ENCODE measurements around the gene CPNE1. TPM values are rescaled to one million over a fixed set of nuclear protein-coding genes. Genes with fewer than 3 reads are reported as not detected.

Gene CPNE1
- total RNA-seq, 1 experiment from 2014 or later: 333 TPM

- TF ChIP-seq, protein P1, sequence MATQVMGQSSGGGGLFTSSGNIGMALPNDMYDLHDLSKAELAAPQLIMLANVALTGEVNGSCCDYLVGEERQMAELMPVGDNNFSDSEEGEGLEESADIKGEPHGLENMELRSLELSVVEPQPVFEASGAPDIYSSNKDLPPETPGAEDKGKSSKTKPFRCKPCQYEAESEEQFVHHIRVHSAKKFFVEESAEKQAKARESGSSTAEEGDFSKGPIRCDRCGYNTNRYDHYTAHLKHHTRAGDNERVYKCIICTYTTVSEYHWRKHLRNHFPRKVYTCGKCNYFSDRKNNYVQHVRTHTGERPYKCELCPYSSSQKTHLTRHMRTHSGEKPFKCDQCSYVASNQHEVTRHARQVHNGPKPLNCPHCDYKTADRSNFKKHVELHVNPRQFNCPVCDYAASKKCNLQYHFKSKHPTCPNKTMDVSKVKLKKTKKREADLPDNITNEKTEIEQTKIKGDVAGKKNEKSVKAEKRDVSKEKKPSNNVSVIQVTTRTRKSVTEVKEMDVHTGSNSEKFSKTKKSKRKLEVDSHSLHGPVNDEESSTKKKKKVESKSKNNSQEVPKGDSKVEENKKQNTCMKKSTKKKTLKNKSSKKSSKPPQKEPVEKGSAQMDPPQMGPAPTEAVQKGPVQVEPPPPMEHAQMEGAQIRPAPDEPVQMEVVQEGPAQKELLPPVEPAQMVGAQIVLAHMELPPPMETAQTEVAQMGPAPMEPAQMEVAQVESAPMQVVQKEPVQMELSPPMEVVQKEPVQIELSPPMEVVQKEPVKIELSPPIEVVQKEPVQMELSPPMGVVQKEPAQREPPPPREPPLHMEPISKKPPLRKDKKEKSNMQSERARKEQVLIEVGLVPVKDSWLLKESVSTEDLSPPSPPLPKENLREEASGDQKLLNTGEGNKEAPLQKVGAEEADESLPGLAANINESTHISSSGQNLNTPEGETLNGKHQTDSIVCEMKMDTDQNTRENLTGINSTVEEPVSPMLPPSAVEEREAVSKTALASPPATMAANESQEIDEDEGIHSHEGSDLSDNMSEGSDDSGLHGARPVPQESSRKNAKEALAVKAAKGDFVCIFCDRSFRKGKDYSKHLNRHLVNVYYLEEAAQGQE (IDR thresholded peaks at IDR 0.05; ENCODE audit: low read depth): no peak
- no peak for TF ChIP-seq SRF (IDR thresholded peaks at IDR 0.05; ENCODE audit: low read depth)
- no peak for TF ChIP-seq RAD21 (IDR thresholded peaks at IDR 0.05; ENCODE audit: low read depth)
Observed at GRCh38 chr20:35661053-35661452, 3.6 kb downstream of the CPNE1 start (continued).

DNA sequence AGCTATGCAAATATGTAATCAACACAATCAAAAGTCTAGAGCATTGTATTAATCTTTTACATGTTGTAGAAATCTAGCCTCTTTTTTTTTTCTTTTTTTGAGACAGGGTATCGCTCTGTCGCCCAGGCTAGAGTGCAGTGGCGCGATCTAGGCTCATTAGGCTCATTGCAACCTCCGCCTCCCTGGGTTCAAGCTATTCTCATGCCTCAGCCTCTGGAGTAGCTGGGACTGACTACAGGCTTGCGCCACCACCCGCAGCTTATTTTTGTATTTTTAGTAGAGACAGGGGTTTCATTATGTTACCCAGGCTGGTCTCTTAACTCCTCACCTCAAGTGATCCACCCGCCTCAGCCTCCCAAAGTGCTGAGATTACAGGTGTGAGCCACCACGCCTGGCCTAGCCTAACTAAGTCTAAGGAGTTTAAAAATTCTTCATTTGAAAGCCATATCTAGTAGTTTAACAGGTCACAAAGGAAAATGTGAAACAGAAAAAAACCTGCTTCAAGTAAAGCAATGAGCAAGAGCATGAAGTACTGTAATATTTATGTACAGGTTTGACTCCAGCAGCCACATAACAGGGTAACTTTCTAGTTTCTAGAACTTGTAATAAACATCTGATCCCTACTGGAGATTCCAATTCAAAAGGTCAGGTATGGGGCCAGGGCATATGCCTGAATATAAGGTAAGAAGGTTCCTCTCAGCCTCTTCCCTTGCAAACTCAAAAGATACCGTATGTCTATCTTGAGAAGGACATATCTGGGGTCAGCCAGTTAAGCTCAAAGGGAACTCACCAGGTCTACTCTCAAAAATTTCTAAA, 4.4 kb downstream of the CPNE1 start:
- H3K4me3 ChIP-seq (replicated peaks in 1 of 2; ENCODE audit: low read depth in 1 of 2, low read length in 2 of 2): no peak overlapping the region
- peak overlapping the region; percentile 80; the same call in 1 of the 2 replicates for H3K4me2 ChIP-seq (ENCODE audit: low read length)
- no TSS peak for BruUV-seq (replicated peaks)
- TF ChIP-seq FOSL1 (IDR thresholded peaks at IDR 0.05; ENCODE audit: low read depth) (no peak), JUND (IDR thresholded peaks at IDR 0.05) (no peak), ATF3 (IDR thresholded peaks at IDR 0.05) (no peak), SIN3A (IDR thresholded peaks at IDR 0.05; ENCODE audit: low read depth) (no peak), RAD21 (IDR thresholded peaks at IDR 0.05; ENCODE audit: low read depth) (no peak), ZFX (IDR thresholded peaks at IDR 0.05) (no peak), TCF7L2 (IDR thresholded peaks at IDR 0.05; ENCODE audit: borderline replicate concordance, extremely low read depth, insufficient read depth, insufficient read length) (no peak), CTCF (IDR thresholded peaks at IDR 0.05 in 2 of 3, conservative IDR thresholded peaks at IDR 0.05 in 1 of 3; ENCODE audit: borderline replicate concordance in 1 of 3, insufficient read depth in 1 of 3, low read depth in 2 of 3, low read length in 2 of 3) (no peak), EZH2phosphoT487 (IDR thresholded peaks at IDR 0.05; ENCODE audit: borderline replicate concordance) (no peak), SRF (IDR thresholded peaks at IDR 0.05; ENCODE audit: low read depth) (no peak), SP1 (IDR thresholded peaks at IDR 0.05; ENCODE audit: low read depth) (no peak), MAX (IDR thresholded peaks at IDR 0.05) (no peak), POLR2AphosphoS5 (IDR thresholded peaks at IDR 0.05; ENCODE audit: low read depth, low read length) (no peak)
- TF ChIP-seq, protein P1 (IDR thresholded peaks at IDR 0.05; ENCODE audit: low read depth): no peak

More for the DNA sequence above, 4.4 kb downstream of the CPNE1 start:
- intact Hi-C loops (cut with micrococcal nuclease): no loop called here
- no peaks in the 10 kb centered on the region for H3K9me3 ChIP-seq (ENCODE audit: control insufficient read depth in 1 of 2, insufficient read depth in 1 of 2, low read depth in 1 of 2, low read length in 2 of 2)
- POLR2A ChIA-PET: interaction anchor here (1.0 to 1.1 kb wide), 2 partner anchors 41 to 82 kb away, joined by 3 read pairs; partner anchors contain the start of gene RBM39
- peak overlapping the region; percentile 97 for H3K9ac ChIP-seq (ENCODE audit: low read length)
- RAD21 ChIA-PET (ENCODE audit: low non-redundant PET in 1 of 2, low total read pairs in 2 of 2, uncharacterized antibody in 2 of 2, unreplicated experiment in 2 of 2): no interaction called here
- CTCF ChIA-PET: no interaction called here
- ATAC-seq: no peak
- no peaks in the 10 kb centered on the region for H3K9me2 ChIP-seq (ENCODE audit: insufficient read depth)
- H3K79me2 ChIP-seq (ENCODE audit: insufficient read depth, low read length): peaks cover 94% of the 10 kb centered on the region
- H3K27me3 ChIP-seq (ENCODE audit: insufficient read depth, low read length): no peaks in the 10 kb centered on the region
- peaks cover 64% of the 10 kb centered on the region for H4K20me1 ChIP-seq (ENCODE audit: insufficient read depth)
- H3K4me1 ChIP-seq (ENCODE audit: control insufficient read depth in 1 of 2, insufficient read depth in 2 of 2, low read length in 2 of 2): peaks cover 31 to 43% of the 10 kb centered on the region in 2 experiments
- peaks cover 0 to 7% of the 10 kb centered on the region in 2 experiments for H3K36me3 ChIP-seq (ENCODE audit: control insufficient read depth in 1 of 2, insufficient read depth in 2 of 2, low read length in 2 of 2)
- no peak for DNase-seq (ENCODE audit: low read depth, low spot score)
- H2AFZ ChIP-seq (ENCODE audit: low read depth, low read length, poor library complexity, severe bottlenecking): no peak overlapping the region
- H3K27ac ChIP-seq (ENCODE audit: low read depth, low read length): no peak overlapping the region

All from HCT116 (cell line).